Cardiac fibroblast (primary cell): Measurements from ENCODE around the gene SGIP1.

Source experiments
- DNase-seq, 2 donors: peaks; one replicate each; pipeline versions ENCODE4 v3.0.0 to v3.0.0-alpha.2; 2010; ENCODE audit warnings: low read depth in 2 of 2
- H3K4me3 ChIP-seq, 2 donors: replicated peaks in 1 of 2; 1 replicate in 1 of 2; 2 replicates in 1 of 2; pipeline ENCODE4 v1.5.1; 2011; ENCODE audit warnings: low read depth in 2 of 2, low read length in 2 of 2, mild to moderate bottlenecking in 2 of 2, moderate library complexity in 1 of 2
- CTCF ChIP-seq: IDR thresholded peaks from one replicate; pipeline ENCODE4 v1.5.1; 2011; ENCODE audit warnings: low read depth, mild to moderate bottlenecking, low read length, inconsistent platforms

SGIP1 gene

GRCh38 chr1:66559517-66559916 is 25.6 kb downstream of the SGIP1 start:
- H3K4me3 ChIP-seq = no peak overlapping the region

GRCh38 chr1:66562561-66562960 is 28.6 kb downstream of the SGIP1 start:
- no peak overlapping the region for H3K4me3 ChIP-seq
- TF ChIP-seq CTCF = no peak
- no peak for DNase-seq

More at GRCh38 chr1:66559517-66559916, 25.6 kb downstream of the SGIP1 start:
- DNase-seq = no peak
- TF ChIP-seq CTCF = no peak

GRCh38 chr1:66563094-66563800 is 29.3 kb downstream of the SGIP1 start:
- peak; percentile 93 to 97 for DNase-seq
- H3K4me3 ChIP-seq = peak overlapping the region in 1 of 2 donors; percentile 37
- no peak for TF ChIP-seq CTCF

- H3K4me3 ChIP-seq = no peak overlapping the region
- peak; percentile 96 to 100 for DNase-seq
- no peak for TF ChIP-seq CTCF
Observed at GRCh38 chr1:66563941-66564630, 30.1 kb downstream of the SGIP1 start.

GRCh38 chr1:66570196-66570595 is 36.2 kb downstream of the SGIP1 start:
- TF ChIP-seq CTCF = no peak
- DNase-seq = no peak
- H3K4me3 ChIP-seq = no peak overlapping the region

- no peak for TF ChIP-seq CTCF
- DNase-seq = peak in 1 of 2 donors; percentile 81
- H3K4me3 ChIP-seq = no peak overlapping the region
Observed at GRCh38 chr1:66571789-66572188, 37.8 kb downstream of the SGIP1 start.
